ENCODE results near the gene PEX5L. TPM values are rescaled to one million over a fixed set of nuclear protein-coding genes. Genes with fewer than 3 reads are reported as not detected.

PEX5L gene
- total RNA-seq, 2 donors from 2014 or later, result 1.1 to 1.5 TPM

- Mint-ChIP-seq H3K36me3 (no peaks in the 10 kb centered on the region), H3K9me3 (no peaks in the 10 kb centered on the region), H3K4me1 (ENCODE audit: low read depth in 2 of 2) (no peaks in the 10 kb centered on the region), H3K27ac (no peak overlapping the region), H3K27me3 (peaks cover 7 to 24% of the 10 kb centered on the region in 2 donors), H3K4me3 (no peak overlapping the region)
- ATAC-seq, result no peak
- no peak for DNase-seq (ENCODE audit: low spot score)
These were observed 101.0 kb downstream of the PEX5L start for GRCh38 chr3:179935710-179936109.

DNA sequence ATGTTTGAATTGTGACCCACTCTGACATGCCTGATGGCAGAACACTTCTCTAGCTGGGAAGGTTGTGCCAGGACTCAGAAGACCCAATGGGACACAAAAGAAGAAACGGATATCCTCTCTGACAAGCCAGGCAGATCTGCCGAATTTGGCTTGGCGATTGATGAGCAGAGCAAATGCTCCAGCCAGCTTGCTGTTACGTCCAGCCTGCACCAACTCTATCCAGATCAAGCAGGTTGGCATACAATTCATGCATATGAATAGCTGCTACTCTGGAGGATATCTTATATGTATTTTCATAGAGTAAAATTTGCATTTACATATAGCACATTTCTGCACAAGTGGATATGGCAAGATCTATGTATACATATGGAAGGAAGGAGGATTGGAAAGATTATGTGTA lies 102.8 kb downstream of the PEX5L start:
- H3K27ac Mint-ChIP-seq, result no peak overlapping the region
- no peaks in the 10 kb centered on the region for H3K4me1 Mint-ChIP-seq (ENCODE audit: low read depth in 2 of 2)
- peaks cover 9 to 20% of the 10 kb centered on the region in 2 donors for H3K27me3 Mint-ChIP-seq
- H3K36me3 Mint-ChIP-seq, result no peaks in the 10 kb centered on the region
- ATAC-seq (no peak), DNase-seq (ENCODE audit: low spot score) (no peak)
- H3K4me3 Mint-ChIP-seq, result no peak overlapping the region
- no peaks in the 10 kb centered on the region for H3K9me3 Mint-ChIP-seq

DNA sequence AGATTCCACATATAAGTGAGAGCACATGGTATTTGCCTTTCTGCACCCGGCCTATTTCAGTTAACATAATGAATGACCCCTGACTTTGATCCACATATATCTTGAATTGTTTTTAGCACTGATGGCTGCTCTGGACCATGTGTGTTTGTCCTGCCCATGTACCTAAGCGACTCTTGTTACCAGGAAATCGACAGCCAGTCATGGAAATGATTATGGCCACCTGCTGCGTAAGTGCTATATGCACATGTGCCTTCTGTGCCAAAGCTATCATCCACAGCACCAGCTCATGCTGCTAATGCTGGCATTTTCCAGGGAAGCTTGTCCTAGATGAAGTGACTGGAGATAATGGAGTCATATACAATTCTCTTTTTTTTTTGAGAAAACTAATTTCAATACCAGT lies 103.7 kb downstream of the PEX5L start:
- no peaks in the 10 kb centered on the region for H3K9me3 Mint-ChIP-seq
- DNase-seq (ENCODE audit: low spot score) (no peak), ATAC-seq (no peak)
- peaks cover 9 to 19% of the 10 kb centered on the region in 2 donors for H3K27me3 Mint-ChIP-seq
- no peak overlapping the region for H3K27ac Mint-ChIP-seq
- H3K4me3 Mint-ChIP-seq, result no peak overlapping the region
- no peaks in the 10 kb centered on the region for H3K36me3 Mint-ChIP-seq
- no peaks in the 10 kb centered on the region for H3K4me1 Mint-ChIP-seq (ENCODE audit: low read depth in 2 of 2)

DNA sequence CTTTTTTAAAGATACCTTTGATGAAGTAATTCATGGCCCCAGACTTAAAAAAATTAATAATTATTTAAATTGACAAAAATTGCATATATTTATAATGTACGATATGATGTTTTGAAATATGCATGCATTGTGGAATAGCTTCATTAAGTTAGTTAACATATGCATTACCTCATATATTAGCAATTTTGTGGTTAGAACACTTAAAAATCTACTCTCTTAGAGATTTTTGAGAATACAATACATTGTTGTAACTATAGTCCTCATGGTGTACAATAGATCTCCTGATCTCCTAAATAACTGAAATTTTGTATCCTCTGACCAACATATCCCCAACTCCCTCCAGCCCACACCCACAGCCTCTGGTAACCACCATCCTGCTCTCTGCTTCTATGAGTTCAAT lies 104.1 kb downstream of the PEX5L start:
- Mint-ChIP-seq H3K27ac (no peak overlapping the region), H3K4me1 (ENCODE audit: low read depth in 2 of 2) (no peaks in the 10 kb centered on the region)

DNA sequence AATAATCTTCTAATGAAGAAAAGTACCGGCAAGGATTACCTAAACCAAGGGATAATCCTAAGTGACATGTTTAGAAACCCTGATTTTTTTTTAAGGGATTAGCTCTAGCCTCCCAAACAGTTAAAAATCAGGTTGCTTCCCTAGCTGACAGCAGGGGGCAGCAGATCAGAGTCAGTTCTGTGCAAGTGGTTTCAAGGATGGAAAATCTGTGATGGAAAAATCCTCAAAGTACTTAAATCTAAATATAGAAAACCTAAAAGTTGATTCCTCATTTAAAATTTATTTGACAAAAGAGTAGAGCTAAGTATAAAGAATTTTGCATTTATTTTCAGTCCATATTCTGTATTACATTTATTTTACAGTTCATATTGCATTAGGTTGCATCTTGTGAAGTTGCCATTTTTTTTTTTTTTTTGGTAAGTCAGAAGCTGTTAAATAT lies 107.6 kb downstream of the PEX5L start:
- Mint-ChIP-seq H3K27me3 (peaks cover 15 to 23% of the 10 kb centered on the region in 2 donors), H3K27ac (no peak overlapping the region), H3K36me3 (no peaks in the 10 kb centered on the region), H3K9me3 (no peaks in the 10 kb centered on the region), H3K4me1 (ENCODE audit: low read depth in 2 of 2) (no peaks in the 10 kb centered on the region), H3K4me3 (no peak overlapping the region)
- ATAC-seq (no peak), DNase-seq (ENCODE audit: low spot score) (no peak)

More for the DNA sequence above, 104.1 kb downstream of the PEX5L start:
- Mint-ChIP-seq H3K4me3 (no peak overlapping the region), H3K9me3 (no peaks in the 10 kb centered on the region), H3K27me3 (peaks cover 6 to 15% of the 10 kb centered on the region in 2 donors), H3K36me3 (no peaks in the 10 kb centered on the region)
- DNase-seq (ENCODE audit: low spot score), result no peak
- ATAC-seq, result no peak

DNA sequence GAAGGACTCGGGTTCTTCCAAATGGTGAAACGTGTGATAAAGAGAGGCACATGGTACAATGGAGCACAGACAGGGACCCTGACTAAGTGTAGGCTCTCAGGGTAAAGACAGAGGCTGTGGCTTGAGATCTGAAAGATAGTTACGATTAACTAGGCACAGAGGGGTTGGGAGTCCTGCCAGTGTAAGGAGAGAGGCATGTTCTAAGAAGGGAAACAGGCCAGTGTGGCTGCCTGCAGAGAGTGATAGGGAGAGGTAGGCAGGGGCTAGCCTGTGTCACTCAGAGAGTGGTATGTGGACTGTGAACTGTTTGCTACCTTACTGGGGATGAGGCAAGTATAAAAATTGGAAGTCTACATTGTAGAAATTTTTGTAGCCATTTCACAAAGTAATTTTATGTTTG lies 109.5 kb downstream of the PEX5L start:
- H3K4me3 Mint-ChIP-seq, result no peak overlapping the region
- H3K27ac Mint-ChIP-seq, result no peak overlapping the region
- no peaks in the 10 kb centered on the region for H3K36me3 Mint-ChIP-seq
- H3K27me3 Mint-ChIP-seq, result peaks cover 15 to 24% of the 10 kb centered on the region in 2 donors
- DNase-seq (ENCODE audit: low spot score), result no peak
- H3K4me1 Mint-ChIP-seq (ENCODE audit: low read depth in 2 of 2), result no peaks in the 10 kb centered on the region
- no peak for ATAC-seq
- H3K9me3 Mint-ChIP-seq, result no peaks in the 10 kb centered on the region

DNA sequence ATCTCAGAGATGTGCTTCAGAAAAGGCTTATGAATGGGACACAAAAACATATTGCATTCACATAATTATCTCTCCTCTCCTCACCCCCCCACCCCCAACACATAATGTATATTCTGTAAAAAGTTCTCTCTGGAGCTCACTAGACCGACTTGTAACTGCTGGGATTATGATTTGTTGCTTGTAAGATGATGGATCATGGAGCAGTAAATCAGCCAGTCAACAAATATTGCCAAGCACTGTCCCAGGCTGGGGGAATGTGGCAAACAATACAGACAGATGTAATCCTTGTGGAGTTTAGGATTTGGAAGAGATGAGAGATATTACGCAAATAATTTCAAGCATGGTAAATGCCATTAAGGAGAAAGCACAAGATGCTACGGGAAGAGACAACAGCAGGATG lies 114.8 kb downstream of the PEX5L start:
- no peak for ATAC-seq
- H3K4me3 Mint-ChIP-seq, result no peak overlapping the region

DNA sequence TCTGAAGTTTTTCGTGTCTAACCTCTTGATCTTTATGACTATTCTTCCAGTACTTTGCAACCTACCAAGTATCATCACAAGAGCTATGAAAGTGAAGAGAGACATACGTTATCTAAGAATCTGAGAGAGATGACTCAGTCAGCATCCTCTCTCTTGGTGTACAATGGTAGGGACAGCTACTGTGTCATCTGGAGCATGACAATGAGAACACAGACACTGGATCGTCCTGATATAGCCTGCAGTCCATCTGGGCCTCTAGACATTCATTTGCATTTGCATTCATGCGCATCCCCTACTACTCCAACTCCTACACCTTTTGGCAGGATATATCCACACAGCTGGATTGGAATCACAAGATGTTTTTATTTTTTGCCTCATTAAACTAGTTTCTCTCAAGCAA lies 115.2 kb downstream of the PEX5L start:
- Mint-ChIP-seq H3K36me3 (no peaks in the 10 kb centered on the region), H3K4me3 (no peak overlapping the region), H3K9me3 (no peaks in the 10 kb centered on the region), H3K27me3 (peaks cover 14 to 16% of the 10 kb centered on the region in 2 donors), H3K4me1 (ENCODE audit: low read depth in 2 of 2) (no peaks in the 10 kb centered on the region), H3K27ac (no peak overlapping the region)
- DNase-seq (ENCODE audit: low spot score) (no peak), ATAC-seq (no peak)

More for the DNA sequence above, 114.8 kb downstream of the PEX5L start:
- Mint-ChIP-seq H3K9me3 (no peaks in the 10 kb centered on the region), H3K36me3 (no peaks in the 10 kb centered on the region), H3K27me3 (peaks cover 14 to 20% of the 10 kb centered on the region in 2 donors), H3K27ac (no peak overlapping the region), H3K4me1 (ENCODE audit: low read depth in 2 of 2) (no peaks in the 10 kb centered on the region)
- DNase-seq (ENCODE audit: low spot score), result no peak

DNA sequence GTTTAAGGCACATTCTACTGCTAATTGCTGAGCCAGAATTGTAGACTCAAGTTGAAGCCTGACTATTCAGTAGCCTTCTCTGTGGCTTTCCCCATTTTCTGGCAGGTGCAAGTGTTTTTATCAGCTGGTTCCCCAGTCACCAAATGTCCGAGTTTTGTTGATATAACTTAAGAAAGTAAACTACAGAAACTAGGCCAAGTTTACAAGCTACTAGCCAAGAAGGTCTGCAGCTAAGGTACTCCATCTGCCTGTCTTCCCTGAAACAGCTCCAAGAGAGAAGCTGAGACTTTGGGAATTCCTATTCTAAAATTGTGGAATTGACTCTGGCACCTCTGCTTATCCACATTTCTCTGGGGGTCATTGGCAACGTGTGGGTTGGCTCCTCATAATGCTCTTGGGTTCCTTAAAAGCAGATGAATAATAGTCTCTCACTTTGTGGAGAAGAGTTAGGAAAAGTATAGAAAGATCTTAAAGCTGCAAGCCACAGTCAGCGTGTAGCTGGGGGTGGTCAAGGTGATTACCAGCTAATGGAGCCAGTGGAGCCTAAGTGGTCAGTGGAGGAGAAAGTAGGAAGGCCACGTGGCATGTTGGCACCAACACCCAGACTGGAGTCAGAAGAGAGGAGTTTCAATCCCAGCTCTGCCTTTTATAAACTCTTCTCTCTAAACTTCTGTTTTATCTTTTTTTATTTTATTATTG lies 128.8 kb downstream of the PEX5L start:
- Mint-ChIP-seq H3K4me1 (ENCODE audit: low read depth in 2 of 2) (no peaks in the 10 kb centered on the region), H3K4me3 (no peak overlapping the region), H3K9me3 (no peaks in the 10 kb centered on the region), H3K27me3 (peaks cover 7 to 8% of the 10 kb centered on the region in 2 donors), H3K36me3 (no peaks in the 10 kb centered on the region), H3K27ac (no peak overlapping the region)
- DNase-seq (ENCODE audit: low spot score) (no peak), ATAC-seq (no peak)

GRCh38 chr3:179902061-179902460 lies 134.7 kb downstream of the PEX5L start:
- Mint-ChIP-seq H3K4me1 (ENCODE audit: low read depth in 2 of 2) (no peaks in the 10 kb centered on the region), H3K4me3 (no peak overlapping the region), H3K27me3 (peaks cover 0 to 5% of the 10 kb centered on the region in 2 donors), H3K27ac (no peak overlapping the region), H3K9me3 (no peaks in the 10 kb centered on the region), H3K36me3 (no peaks in the 10 kb centered on the region)
- DNase-seq (ENCODE audit: low spot score) (no peak), ATAC-seq (no peak)

DNA sequence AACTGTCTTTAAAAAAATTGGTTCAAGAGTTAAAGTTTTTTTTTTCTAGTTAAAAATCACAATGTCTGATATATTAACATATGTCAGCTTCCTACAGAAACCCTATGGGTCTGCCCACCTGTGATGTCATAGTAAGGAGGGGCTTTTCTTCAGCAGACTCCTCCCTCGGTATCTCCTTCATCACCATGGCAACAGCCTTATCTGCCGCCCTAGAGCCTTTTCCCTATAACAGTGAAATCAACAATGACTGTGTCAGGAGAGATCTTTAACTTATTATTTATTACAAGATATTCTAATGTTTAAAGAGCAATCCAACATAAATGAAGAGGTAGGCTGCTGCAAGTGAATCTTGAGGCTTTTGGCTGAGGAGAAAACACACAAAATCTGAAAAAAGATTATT lies 138.7 kb downstream of the PEX5L start:
- no peak overlapping the region for H3K4me3 Mint-ChIP-seq
- no peak overlapping the region for H3K27ac Mint-ChIP-seq
- ATAC-seq, result no peak
- peaks cover 0 to 2% of the 10 kb centered on the region in 2 donors for H3K27me3 Mint-ChIP-seq
- H3K4me1 Mint-ChIP-seq (ENCODE audit: low read depth in 2 of 2), result no peaks in the 10 kb centered on the region
- H3K36me3 Mint-ChIP-seq, result no peaks in the 10 kb centered on the region
- H3K9me3 Mint-ChIP-seq, result no peaks in the 10 kb centered on the region
- no peak for DNase-seq (ENCODE audit: low spot score)

DNA sequence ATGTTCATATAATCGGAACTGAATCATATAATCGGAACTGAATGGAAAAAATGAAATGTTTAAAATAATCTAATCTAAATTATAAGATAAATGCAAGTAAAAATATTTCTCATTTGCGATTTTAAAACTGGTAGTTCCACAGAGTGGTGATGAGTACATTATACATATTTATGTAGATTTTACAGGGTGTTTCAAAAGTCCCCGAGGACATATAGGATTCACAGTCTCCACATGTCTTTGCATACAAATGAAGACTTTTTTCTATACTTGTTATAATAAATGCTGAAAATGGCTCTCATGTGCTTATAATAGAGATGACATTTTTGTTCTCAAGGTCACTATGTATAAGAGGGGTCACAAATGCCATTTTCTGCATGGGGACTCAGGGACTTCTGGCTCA lies 139.5 kb downstream of the PEX5L start:
- ATAC-seq (no peak), DNase-seq (ENCODE audit: low spot score) (no peak)
- Mint-ChIP-seq H3K4me3 (no peak overlapping the region), H3K9me3 (no peaks in the 10 kb centered on the region), H3K27ac (no peak overlapping the region), H3K27me3 (peaks cover 0 to 2% of the 10 kb centered on the region in 2 donors), H3K4me1 (ENCODE audit: low read depth in 2 of 2) (no peaks in the 10 kb centered on the region), H3K36me3 (no peaks in the 10 kb centered on the region)

- no peak overlapping the region for H3K4me3 Mint-ChIP-seq
- H3K27ac Mint-ChIP-seq, result no peak overlapping the region
- peaks cover 0 to 3% of the 10 kb centered on the region in 2 donors for H3K27me3 Mint-ChIP-seq
- no peaks in the 10 kb centered on the region for H3K9me3 Mint-ChIP-seq
- no peaks in the 10 kb centered on the region for H3K36me3 Mint-ChIP-seq
- no peaks in the 10 kb centered on the region for H3K4me1 Mint-ChIP-seq (ENCODE audit: low read depth in 2 of 2)
- ATAC-seq (no peak), DNase-seq (ENCODE audit: low spot score) (no peak)
These were observed 140.2 kb downstream of the PEX5L start for GRCh38 chr3:179896507-179896906.

- no peak overlapping the region for H3K27ac Mint-ChIP-seq
- no peaks in the 10 kb centered on the region for H3K4me1 Mint-ChIP-seq (ENCODE audit: low read depth in 2 of 2)
These were observed 141.4 kb downstream of the PEX5L start for GRCh38 chr3:179895330-179895729.

More at GRCh38 chr3:179895330-179895729, 141.4 kb downstream of the PEX5L start:
- Mint-ChIP-seq H3K9me3 (no peaks in the 10 kb centered on the region), H3K36me3 (no peaks in the 10 kb centered on the region), H3K4me3 (no peak overlapping the region), H3K27me3 (peaks cover 0 to 3% of the 10 kb centered on the region in 2 donors)
- ATAC-seq, result no peak
- DNase-seq (ENCODE audit: low spot score), result no peak
